NOMO-1 (cell line): Measurements from ENCODE around the gene MOGAT1.
"Not testable (repeated sequence)": the region's sequence is repeated elsewhere in the genome, so short reads cannot be mapped to it uniquely, and the experiment has no call there.

Experiments used
- DNase-seq, 2 experiments: peaks; one replicate each; lab custom pipeline; 2025; ENCODE audit not compliant: unreplicated experiment in 2 of 2; lab: John Stamatoyannopoulos, UW

MOGAT1 gene

DNA sequence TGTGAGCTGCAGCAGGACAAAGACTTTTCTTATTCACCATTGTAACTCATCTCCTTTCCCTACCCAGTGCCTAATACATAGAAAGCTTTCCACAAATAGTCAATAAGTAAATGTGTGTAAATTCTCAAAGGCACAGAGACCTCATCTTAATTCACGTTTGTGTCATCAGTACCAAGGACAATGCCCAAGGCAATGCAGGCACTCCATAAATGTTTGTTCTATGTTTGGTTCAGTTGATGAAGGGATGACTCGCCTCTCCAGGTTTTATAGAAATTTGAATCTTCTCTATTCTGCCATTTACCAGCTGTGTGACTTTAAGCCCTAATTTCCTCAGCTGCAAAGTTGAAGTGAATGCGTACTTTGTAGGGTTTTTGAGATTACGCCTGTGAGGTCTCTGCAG, 2.1 kb upstream of the MOGAT1 start:
- DNase-seq: no peak

DNA sequence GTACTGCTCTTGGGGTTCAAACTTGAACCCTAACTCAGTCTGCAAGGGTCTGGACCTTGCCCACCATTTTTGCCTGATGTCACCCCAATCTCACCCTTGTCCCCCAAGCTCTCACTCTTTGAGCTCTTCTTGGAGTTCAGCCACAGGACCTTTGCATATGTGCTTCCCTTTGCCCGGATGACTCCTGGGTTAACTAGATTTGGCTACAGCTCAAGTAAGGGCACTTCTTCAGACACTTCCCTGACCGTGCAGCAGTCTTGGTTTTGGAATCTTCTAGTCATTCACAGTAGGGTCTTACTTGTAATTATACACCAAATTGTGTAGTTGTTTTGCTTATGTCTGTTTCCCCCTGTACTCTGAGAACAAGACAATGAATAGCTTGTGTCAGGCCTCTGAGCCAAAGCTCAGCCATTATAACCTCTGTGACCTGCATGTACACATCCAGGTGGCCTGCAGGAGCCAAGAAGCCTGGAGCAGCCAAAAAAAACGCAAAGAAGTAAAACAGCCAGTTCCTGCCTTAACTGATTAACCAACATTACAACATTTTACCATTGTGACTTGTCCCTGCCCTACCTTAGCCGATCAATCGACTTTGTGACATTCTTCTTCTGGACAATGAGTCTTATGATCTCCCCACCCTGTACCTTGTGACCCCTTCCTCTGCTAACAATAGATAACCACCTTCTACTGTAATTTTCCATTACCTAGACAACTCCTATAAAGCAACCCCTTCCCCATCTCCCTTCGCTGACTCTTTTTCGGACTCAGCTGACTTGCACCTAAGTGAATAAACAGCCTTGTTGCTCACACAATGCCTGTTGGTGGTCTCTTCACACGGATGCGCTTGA, 1.0 kb upstream of the MOGAT1 start:
- no peak for DNase-seq

DNA sequence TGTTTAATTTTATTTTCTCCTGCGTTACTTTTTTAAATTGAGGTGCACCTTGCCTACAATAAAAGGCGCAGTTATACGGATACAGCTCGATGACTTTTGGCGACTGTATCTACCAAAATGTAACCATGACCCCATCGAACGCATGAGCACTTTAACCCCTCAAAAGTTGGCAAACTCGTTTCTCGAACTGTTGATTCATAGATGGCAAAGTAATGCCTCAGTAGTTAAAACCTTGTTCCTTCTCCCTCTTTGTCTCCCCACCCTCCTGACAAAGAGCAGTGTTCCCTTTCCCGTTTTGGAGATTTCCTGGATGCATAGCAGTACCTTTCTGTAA, 577 bp downstream of the MOGAT1 start:
- DNase-seq: no peak

DNA sequence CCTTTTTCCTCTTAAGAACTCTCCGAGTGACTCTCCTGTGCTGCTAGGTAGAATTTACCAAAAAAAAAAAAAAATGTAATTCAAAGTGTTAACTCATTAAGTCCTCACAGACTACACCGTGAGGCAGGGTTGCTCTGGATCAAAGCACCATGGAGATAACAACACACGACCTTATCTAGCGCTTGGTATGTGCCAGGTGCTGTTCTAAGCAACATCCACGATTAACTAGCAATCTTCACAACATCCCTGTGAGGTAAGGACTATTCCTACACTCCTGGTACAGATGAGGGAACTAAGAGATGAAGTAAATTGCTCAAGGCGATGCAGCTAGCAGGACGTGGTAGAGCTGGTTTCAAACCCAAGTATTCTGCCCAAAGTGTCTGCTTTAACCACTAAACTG, 1.8 kb downstream of the MOGAT1 start:
- no peak for DNase-seq

DNA sequence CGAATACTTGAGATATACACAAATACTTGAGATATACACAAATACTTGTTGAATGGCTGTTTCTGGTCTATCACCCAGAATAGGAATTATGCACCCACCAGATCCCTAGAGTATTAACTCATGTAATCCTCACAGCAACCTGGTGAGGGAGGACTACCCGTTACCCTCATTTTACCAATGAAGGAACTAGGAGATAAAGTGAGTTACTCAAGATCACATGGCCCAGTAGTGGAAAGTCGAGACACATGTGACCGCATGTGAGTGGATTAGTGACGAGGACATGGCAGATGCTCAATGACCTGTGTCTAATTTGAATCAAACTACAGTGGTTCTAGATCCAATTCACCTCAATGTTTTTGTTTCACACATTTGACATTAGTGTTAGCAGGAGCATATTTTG, 2.4 kb downstream of the MOGAT1 start:
- no peak for DNase-seq

DNA sequence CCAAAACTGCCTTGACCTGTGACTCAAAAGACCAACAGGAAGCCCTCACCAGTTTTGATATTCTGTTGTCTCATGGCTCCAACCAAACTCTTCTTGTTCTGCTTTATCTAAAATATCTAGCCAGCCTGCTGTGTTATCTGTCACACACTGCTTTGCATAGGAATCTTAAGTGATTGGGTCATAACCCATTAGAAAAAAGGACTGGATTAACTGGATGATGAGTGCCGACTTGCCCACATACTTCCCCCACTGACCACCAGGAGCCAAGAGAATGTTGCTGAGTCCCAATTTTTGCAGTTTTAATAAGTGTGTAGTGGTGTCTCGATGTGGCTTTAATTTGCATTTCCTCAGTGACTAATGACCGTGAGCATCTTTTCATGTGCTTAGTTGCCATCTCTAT, 6.5 kb downstream of the MOGAT1 start:
- DNase-seq: no peak

DNA sequence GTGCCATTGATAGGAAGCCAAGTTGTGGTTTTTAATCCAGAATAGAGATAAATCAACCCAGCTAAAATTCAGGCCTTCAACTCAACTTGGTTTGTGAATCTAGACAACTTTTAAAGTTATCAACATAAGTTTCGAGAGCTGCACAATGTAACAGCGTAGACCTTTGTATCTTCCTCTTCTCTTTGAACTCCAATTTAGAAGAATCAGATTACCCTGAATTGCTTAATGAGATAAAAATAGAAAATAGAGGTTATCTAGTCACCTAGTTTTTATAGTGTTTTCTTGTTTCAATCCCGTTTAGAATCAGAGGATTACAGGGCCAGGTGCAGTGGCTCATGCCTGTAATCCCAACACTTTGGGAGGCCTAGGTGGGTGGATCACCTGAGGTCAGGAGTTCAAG, 12.3 kb downstream of the MOGAT1 start:
- peak in 1 of 2 experiments; percentile 29 for DNase-seq

DNA sequence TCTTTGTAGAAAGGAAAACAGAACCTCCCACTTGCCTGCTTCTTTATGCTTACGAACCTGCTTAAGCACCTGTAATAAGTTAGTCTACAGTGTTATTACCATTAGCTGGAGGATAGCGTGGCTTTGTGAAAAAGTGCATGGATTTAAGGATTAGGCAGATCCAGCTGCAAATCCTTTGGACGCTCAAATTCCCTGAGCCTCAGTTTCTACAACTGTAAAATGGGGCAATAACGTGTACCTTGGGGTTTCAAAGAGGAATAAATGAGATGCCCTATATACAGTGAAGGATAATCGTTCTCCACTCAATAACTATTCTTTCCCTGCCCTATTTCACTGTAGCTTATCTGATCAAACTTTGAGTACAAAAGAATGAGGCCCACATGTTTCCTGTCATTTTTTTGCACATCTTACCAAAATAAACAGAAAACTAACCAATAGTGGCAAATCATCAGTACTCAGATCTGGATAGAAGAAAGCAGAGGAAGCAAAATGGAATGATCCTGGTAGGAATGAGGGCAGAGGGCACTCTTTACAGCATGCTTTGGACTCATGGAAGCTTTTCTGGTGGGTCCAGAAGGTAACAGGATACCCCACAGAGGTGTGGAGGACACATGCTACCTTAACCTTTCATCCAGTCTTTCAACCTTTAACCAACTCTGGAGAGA, 14.8 kb downstream of the MOGAT1 start:
- DNase-seq: no peak

DNA sequence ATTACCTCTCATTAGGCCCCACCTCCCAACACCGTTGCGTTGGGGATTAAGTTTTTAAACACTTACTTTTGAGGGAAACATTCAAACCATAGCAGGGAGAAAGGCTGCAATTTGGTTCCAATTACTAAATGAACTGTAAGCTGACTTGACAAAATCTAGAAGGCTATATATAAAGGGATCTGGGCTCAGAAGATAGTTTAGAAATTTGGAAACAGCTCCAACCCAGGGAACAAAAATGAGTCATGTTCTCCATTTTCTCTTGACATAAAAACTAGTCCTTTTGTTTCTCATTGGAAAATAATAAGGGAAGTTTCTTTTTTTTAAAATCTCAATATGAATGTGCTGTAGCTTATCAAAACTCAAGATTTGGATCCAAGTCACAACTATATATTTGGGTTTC, 17.5 kb downstream of the MOGAT1 start:
- peak in 1 of 2 experiments; percentile 13 for DNase-seq

DNA sequence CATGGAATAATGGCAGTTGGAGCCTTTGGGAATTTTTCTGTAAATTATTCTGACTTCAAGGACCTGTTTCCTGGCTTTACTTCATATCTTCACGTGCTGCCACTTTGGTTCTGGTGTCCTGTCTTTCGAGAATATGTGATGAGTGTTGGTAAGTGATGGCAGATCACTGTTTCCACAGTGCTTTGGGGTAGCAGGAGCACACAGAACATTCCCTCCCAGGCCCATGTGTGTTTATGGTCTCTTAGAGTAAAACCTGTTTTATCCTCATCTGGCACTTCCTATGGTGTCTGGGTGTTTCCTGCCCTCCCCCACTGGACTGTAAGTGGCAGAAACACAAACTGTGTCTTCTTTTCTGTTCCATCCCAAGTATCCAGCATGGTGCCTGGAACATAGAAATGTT, 17.9 kb downstream of the MOGAT1 start:
- no peak for DNase-seq

DNA sequence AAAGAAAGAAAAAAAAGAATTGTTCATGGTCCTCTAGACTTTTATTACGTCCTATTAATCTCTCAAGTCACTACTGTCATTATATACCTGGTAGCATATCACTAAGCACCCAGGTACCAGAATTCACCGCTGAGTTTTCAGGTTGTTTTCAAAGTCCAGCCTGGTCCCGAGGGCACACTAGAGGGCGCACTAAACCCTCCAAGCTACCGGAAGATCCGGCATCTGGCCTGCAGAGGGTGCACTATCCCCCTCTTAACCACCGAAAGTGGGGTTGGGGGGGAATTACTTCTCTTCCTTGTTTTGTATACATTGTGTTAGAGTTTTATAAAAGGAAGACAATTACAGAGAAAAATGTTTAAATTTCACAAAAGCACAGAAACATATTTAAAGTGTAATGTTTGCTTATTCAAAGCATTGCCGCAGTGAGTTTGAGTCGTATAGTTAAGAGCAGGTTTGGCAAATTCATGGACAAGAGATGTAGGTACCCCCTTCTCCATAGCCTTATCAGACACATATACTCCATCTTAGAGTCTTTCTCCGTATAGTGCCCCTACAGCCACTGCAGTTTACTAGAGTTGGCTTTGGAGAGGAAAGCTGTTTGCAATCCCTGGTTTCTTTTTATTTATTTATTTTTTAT, 19.2 kb downstream of the MOGAT1 start:
- DNase-seq: peak; percentile 77 to 82

DNA sequence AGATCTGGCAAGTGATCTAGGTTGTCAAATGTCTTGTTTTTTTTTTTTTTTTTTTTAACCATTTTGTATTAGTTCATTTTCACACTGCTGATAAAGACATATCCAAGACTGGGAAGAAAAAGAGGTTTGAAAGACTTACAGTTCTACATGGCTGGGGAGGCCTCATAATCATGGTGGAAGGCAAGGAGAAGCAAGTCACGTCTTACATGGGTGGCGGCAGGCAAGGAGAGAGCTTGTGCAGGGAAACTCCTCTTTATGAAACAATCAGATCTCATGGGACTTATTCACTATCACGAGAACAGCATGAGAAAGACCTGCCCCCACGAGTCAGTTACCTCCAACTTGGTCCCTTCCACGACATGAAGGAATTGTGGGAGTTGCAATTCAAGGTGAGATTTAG, 22.0 kb downstream of the MOGAT1 start:
- not testable (repeated sequence) for DNase-seq

DNA sequence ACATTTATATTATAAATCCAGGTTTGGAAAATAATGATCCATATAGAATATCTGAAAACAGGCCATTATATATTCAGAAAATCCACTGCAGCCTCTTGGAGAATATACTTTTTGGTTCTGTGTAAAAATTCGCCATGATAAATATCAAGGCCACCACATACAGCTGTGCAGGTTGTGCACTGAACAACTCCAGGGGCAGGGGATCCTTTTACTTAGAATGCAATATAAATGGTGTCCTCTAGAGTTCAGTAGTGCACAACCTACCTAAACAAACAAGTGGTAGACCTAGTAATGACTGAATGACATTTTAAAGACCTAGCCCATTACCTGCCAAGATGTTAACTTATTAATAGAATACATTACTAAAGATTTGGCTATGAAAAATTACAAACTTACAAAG, 22.4 kb downstream of the MOGAT1 start:
- DNase-seq: peak in 1 of 2 experiments; percentile 28

DNA sequence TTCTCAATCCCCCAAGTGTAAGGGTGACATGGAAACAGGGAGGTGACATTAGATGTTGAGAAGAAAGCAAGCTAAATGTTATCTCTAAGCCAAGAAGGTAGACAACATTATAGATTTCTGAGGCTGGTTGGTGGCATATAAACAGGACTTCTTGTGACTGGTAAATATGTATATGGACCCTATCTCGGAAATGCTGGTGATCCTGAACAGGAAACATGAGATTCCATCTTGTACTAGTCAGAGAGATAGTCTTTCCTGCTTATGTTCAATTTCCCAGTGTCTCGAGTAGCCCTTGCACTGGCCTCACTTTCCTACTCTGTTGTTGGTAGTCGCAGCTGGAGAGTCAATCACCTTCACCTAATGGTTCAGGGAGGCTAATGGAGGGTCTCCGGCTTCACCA, 26.8 kb downstream of the MOGAT1 start:
- DNase-seq: no peak

DNA sequence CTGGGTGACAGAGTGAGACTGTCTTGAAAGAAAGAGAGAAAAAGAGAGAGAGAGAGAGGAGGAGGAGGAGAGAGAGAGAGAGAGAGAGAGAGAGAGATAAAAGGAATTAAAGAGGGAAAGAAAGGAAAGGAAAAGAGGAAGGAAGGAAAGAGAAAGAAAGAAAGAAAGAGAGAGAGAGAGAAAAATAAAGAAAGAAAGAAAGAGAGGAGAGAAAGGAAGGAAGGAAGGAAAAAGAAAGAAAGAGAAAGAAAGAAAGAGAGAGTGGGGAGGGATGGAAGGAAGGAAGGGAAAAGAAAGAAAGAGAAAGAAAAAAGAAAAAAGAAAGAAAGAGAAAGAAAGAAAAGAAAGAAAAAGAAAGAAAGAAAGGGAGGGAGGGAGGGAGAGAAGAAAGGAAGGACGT, 29.8 kb downstream of the MOGAT1 start:
- DNase-seq: no peak

DNA sequence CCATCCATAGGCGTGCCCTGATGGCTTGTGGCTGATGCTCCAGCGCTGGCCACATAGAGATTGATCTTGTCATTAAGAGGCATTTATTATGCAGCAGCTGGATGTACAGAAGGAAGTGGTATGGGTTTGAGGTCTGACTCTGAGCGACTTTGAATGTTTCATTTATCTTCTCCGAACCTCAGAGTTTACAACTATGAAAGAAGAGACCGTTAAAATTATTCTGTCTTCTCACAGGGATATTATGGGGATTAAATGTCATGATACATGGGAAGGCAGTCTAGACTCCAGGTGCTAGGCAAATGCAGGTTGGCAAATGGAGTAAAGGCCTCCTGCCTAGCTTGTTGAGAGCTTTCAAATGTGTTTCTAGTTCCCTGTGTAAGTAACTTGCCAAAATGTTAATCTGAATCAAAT, 30.3 kb downstream of the MOGAT1 start:
- no peak for DNase-seq

DNA sequence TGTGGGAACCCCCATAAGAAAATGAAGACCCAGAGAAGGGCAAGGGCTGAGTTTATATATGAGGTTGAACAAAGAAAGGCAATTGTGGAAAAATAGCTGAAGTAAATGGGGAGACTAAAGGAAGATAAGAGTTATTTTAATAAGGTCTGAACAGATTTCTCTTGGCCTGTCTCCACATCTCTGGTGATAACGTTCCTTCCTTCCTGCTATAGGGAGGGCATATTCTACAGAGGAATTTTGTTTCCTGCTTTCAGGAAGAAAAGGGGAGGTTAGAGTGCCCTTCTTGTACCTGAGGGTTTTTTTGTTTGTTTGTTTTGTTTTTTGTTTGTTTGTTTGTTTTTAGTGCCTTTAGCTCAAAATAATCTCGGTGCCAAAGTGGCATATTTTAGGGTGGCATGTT, 31.6 kb downstream of the MOGAT1 start:
- no peak for DNase-seq

DNA sequence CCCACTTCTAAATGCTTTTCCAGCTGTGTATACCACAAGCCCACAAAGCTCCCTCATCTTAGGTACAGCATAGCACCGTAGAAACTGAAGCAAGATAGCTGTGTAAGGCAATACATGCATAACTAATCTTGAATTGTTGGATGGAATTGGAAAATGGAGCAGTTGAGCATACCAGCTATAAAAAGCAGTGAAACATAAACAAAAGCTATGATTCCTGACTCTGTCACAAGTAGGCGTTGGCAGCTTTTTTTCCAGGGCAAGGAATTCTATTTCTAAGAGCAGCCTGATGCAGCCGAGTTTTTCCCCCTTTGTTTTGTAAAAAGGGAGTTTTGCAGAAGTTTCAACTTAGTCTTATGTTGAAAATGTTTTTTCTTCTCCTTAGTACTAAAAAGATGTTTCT, 32.4 kb downstream of the MOGAT1 start:
- DNase-seq: no peak

DNA sequence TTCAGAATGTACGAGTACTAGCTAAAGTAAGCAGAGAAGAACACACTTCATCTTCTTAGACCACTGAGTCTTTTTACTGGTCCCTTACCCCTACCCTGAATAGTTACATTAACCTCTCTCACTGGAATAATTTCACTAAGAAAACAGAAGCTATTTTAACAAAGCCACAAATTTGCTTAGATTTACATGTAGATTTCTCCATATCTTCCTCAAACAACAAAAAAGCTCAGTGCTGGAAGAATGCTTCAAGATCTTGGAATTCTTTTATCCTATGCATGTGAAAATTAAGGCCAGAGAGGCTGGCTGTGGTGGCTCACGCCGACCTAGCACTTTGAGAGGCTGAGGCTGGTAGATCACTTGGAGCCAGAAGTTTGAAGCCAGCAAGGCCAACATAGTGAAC, 35.2 kb downstream of the MOGAT1 start:
- no peak for DNase-seq

DNA sequence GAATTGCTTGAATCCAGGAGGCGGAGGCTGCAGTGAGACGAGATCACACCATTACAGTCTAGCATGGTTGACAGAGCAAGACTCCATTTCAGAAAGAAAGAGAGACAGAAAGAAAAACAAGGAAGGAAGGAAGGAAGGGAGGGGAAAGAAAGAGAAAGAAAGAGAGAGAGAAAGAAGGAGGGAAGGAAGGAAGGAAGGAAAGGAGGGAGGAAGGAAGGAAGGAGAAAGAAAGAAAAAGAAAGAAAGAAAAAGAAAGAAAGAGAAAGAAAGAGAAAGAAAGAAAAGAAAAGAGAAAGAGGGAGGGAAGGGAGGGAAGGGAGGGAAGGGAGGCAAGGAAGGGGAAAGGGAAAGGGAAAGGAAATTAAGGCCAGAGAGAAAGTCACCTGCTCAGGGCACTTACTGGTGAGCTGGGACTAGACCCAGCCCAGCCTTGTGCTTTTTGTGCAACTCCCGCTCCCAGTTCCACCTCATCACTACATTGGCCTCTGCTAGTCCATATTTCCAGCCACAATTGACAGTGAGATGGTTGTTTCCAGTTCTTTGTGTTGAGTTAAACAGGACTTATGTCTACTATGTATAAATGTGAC, 35.7 kb downstream of the MOGAT1 start:
- no peak for DNase-seq

DNA sequence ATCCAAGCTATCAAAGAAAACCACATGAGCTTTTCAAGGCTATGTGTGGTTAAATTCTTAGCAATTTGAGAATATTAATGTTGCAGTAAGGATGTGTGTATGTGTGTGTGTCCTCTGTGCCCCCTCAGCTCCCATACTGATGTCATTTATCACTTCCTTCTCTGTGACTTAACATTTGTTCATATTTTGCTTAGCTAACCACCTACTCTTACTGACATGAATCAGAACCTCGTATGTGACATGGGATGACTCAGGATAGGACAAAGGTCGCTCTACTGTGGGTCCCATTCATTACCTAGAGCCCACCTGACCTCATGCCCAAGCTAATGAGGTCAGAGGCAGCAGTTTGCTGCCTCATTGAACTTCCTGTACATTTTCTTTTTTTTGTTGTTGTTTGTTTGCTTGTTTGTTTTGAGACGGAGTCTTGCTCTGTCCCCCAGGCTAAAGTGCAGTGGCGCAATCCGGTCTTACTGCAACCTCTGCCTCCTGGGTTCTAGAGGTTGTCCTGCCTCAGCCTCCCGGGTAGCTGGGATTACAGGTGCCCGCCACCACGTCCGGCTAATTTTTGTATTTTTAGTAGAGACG, 36.3 kb downstream of the MOGAT1 start:
- DNase-seq: peak; percentile 19 to 65
